B cell (primary cell): ENCODE data around the gene ARMC6. TPM values are rescaled to one million over a fixed set of nuclear protein-coding genes. Genes with fewer than 3 reads are reported as not detected.

Experiments
- ATAC-seq: fragments of 200-7000 bp; cut with Tn5 transposase; one replicate; pipeline ENCODE4 v1.10.0; 2021; ENCODE audit warnings: low read depth, mild to moderate bottlenecking, moderate number of reproducible peaks, moderate library complexity
- CTCF ChIA-PET: fragments of 350-600 bp; sonication (Branson Sonifier 250); formaldehyde crosslinking; loops from one replicate; lab custom pipeline; 2021; ENCODE audit warnings: antibody characterized with exemption, inconsistent platforms; lab: Charles Lee
- POLR2A ChIA-PET: fragments of 350-600 bp; sonication (Branson Sonifier 250); formaldehyde crosslinking; loops from one replicate; lab custom pipeline; 2021; ENCODE audit warnings: antibody characterized with exemption; lab: Charles Lee
- DNase-seq: peaks from one replicate; pipeline ENCODE4 v3.0.0; 2013
- H2AFZ ChIP-seq: 2 replicates; pipeline ENCODE4 v1.6.1; 2012; ENCODE audit warnings: mild to moderate bottlenecking, low read depth, low read length; ENCODE audit not compliant: insufficient read depth, poor library complexity, severe bottlenecking
- H3K27ac ChIP-seq, 2 donors: 1 replicate in 1 of 2; 2 replicates in 1 of 2; pipeline ENCODE4 v1.5.1; 2012 to 2013; ENCODE audit warnings: low read length in 2 of 2, mild to moderate bottlenecking in 2 of 2, moderate library complexity in 1 of 2
- H3K27me3 ChIP-seq, 4 experiments: fragments of 200-600 bp in 1 of 4; sonication (generic) in 1 of 4; replicated peaks in 1 of 4; 1 replicate in 2 of 4; 2 replicates in 2 of 4; pipeline versions ENCODE4 v1.6.1 to v1.7.0; 2013 to 2016; ENCODE audit warnings: low read length in 3 of 4, mild to moderate bottlenecking in 2 of 4, mixed read lengths in 1 of 4, moderate library complexity in 1 of 4; ENCODE audit not compliant: insufficient read depth in 4 of 4, control insufficient read depth in 3 of 4; ENCODE audit errors: control extremely low read depth in 1 of 4
- H3K36me3 ChIP-seq, 2 experiments: replicated peaks in 1 of 2; 1 replicate in 1 of 2; 2 replicates in 1 of 2; pipeline versions ENCODE4 v1.6.1 to v1.7.1; 2013; ENCODE audit warnings: low read length in 1 of 2; ENCODE audit not compliant: insufficient read depth in 2 of 2, control insufficient read depth in 1 of 2; ENCODE audit errors: control extremely low read depth in 1 of 2, extremely low read depth in 1 of 2
- H3K4me1 ChIP-seq, 2 donors: fragments of 200-600 bp in 1 of 2; sonication (generic) in 1 of 2; 1 replicate in 1 of 2; 2 replicates in 1 of 2; pipeline versions ENCODE4 v1.5.1 to v1.6.1; 2013 to 2017; ENCODE audit warnings: low read length in 2 of 2; ENCODE audit not compliant: control insufficient read depth in 2 of 2, insufficient read depth in 2 of 2
- H3K4me2 ChIP-seq: replicated peaks from 2 replicates; pipeline ENCODE3; 2012; ENCODE audit warnings: mild to moderate bottlenecking, low read depth, low read length; ENCODE audit not compliant: poor library complexity, severe bottlenecking
- H3K4me3 ChIP-seq, 5 experiments: fragments of 200-600 bp in 1 of 5; sonication (generic) in 1 of 5; 1 replicate in 3 of 5; 2 replicates in 2 of 5; pipeline versions ENCODE4 v1.5.1 to v1.7.0; 2011 to 2016; ENCODE audit warnings: low read length in 4 of 5, mild to moderate bottlenecking in 4 of 5, low read depth in 2 of 5, control low read depth in 1 of 5, moderate library complexity in 1 of 5; ENCODE audit not compliant: insufficient read depth in 1 of 5; ENCODE audit errors: control extremely low read depth in 1 of 5, extremely low read depth in 1 of 5
- H3K79me2 ChIP-seq: fragments of 200-600 bp; sonication (generic); one replicate; pipeline ENCODE4 v1.6.0; 2016; ENCODE audit warnings: low read length; ENCODE audit not compliant: control insufficient read depth, insufficient read depth
- H3K9ac ChIP-seq: fragments of 200-600 bp; sonication (generic); 2 replicates; pipeline ENCODE4 v1.6.1; 2017; ENCODE audit warnings: mild to moderate bottlenecking, low read length, moderate library complexity
- H3K9me3 ChIP-seq, 3 donors: one replicate each; pipeline versions ENCODE4 v1.6.1 to v1.7.1; 2013; ENCODE audit warnings: low read length in 2 of 3; ENCODE audit not compliant: control insufficient read depth in 2 of 3, insufficient read depth in 1 of 3; ENCODE audit errors: control extremely low read depth in 1 of 3
- H4K20me1 ChIP-seq: 2 replicates; pipeline ENCODE4 v1.6.0; 2012; ENCODE audit warnings: mild to moderate bottlenecking, low read length; ENCODE audit not compliant: insufficient read depth, control insufficient read depth, poor library complexity, severe bottlenecking
- H3K27ac Mint-ChIP-seq: one replicate; pipeline ENCODE4 v1.8.0; 2021; ENCODE audit warnings: mixed read lengths
- H3K27me3 Mint-ChIP-seq: one replicate; pipeline ENCODE4 v1.8.0; 2021; ENCODE audit warnings: mixed read lengths
- H3K4me1 Mint-ChIP-seq: one replicate; pipeline ENCODE4 v1.8.0; 2021; ENCODE audit warnings: mixed read lengths
- H3K4me3 Mint-ChIP-seq: one replicate; pipeline ENCODE4 v1.8.0; 2021; ENCODE audit warnings: mixed read lengths
- H3K9me3 Mint-ChIP-seq: one replicate; pipeline ENCODE4 v1.8.0; 2022; ENCODE audit warnings: mixed read lengths; ENCODE audit not compliant: insufficient read depth
- EZH2 ChIP-seq: IDR thresholded peaks from 2 replicates; pipeline ENCODE4 v1.6.1; 2012; ENCODE audit warnings: borderline replicate concordance, low read depth, mild to moderate bottlenecking, moderate library complexity, low read length; ENCODE audit not compliant: insufficient read depth, poor library complexity, severe bottlenecking
- WGBS: methylation state at CpG from one replicate; pipeline ENCODE4 v1.1.5; 2013; ENCODE audit warnings: missing lambda C conversion rate; ENCODE audit not compliant: insufficient coverage; 5-methylcytosine and 5-hydroxymethylcytosine counted together
- intact Hi-C: fragments of 100-400 bp; cut with micrococcal nuclease; formaldehyde crosslinking; loops from one replicate; pipeline ENCODE4 v1.10.0; 2022
- polyA plus RNA-seq: library from polyadenylated mRNA; depleted of rRNA; stranded (reverse); fragments of >200 nt; gene quantifications from 2 replicates; pipeline ENCODE4 v1.2.3, GENCODE V29; 2012
- total RNA-seq, 2 donors: library from RNA; stranded (reverse); fragments of 120-200 nt in 1 of 2; gene quantifications; 1 replicate in 1 of 2; 2 replicates in 1 of 2; pipeline versions ENCODE4 v1.2.3 to v1.2.4, GENCODE V29; 2013 to 2022
- TF ChIP-seq, protein P1 (sequence below): fragments of 200-600 bp; IDR thresholded peaks from one replicate; pipeline ENCODE4 v1.8.0; 2022; ENCODE audit warnings: antibody characterized with exemption, mild to moderate bottlenecking

The ARMC6 gene
- total and polyA plus RNA-seq, 2 donors (not counting 1 experiment from before 2014, with no cell fraction given), result 15.2 to 27.6 TPM

DNA sequence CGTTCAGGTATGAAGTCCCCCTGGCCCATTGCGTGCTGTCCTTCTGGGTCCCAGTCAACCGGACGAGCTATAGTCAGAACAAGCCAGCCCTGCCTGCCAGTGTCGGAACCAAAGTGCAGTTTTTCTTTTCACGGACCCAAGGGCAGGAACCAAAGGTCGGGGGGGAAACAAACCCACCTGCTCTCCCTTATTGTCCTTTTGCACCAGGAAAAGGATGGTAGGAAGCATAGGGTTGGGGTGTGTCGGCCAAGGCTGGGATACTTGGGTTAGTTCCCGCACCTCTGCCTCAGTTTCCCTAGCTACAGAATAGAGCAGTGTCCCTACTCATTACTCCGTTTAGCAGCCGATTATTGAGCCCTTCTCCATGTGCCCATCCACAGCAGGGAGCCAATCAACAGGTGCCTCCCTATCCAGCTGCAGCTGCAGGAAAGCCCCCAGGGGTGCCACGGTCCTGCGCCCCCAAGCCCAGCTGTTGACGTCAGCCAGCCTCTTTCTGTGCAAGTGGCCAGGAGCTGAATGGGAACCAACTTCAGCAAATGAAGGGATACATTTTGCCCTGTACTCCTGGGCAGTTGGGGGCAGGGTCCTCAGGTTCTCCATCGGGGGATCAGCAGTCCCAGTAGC is 21.0 kb downstream of the ARMC6 start:
- H3K4me3 ChIP-seq, result no peak overlapping the region
- no peak for DNase-seq

More for the DNA sequence above, 21.0 kb downstream of the ARMC6 start:
- H4K20me1 ChIP-seq, result no peaks in the 10 kb centered on the region
- Mint-ChIP-seq H3K27ac (no peak overlapping the region), H3K4me3 (no peak overlapping the region), H3K4me1 (no peaks in the 10 kb centered on the region), H3K9me3 (no peaks in the 10 kb centered on the region), H3K27me3 (no peaks in the 10 kb centered on the region)
- intact Hi-C loops, result loop anchor here (2.0 kb wide), 1 partner anchor 120 kb away; no protein-coding TSS in a partner anchor
- H3K27ac ChIP-seq, result no peak overlapping the region
- no peaks in the 10 kb centered on the region for H3K4me1 ChIP-seq
- no peaks in the 10 kb centered on the region for H3K9me3 ChIP-seq
- POLR2A ChIA-PET, result interaction anchor here (0.5 kb wide), 1 partner anchor 52 kb away, joined by 7 read pairs; no protein-coding TSS in a partner anchor
- H3K36me3 ChIP-seq, result peaks cover 0 to 60% of the 10 kb centered on the region in 2 experiments
- H2AFZ ChIP-seq, result no peak overlapping the region
- ATAC-seq, result no peak
- H3K9ac ChIP-seq, result no peak overlapping the region
- H3K4me2 ChIP-seq, result no peak overlapping the region
- CTCF ChIA-PET, result interaction anchor here (1.0 to 5.6 kb wide), 14 partner anchors 8 to 436 kb away, joined by 3 to 82 read pairs (median 8); partner anchors contain the start of gene SLC25A42
- H3K79me2 ChIP-seq, result peaks cover 18% of the 10 kb centered on the region
- no peaks in the 10 kb centered on the region for H3K27me3 ChIP-seq
- no peak for TF ChIP-seq EZH2
- TF ChIP-seq, protein P1, sequence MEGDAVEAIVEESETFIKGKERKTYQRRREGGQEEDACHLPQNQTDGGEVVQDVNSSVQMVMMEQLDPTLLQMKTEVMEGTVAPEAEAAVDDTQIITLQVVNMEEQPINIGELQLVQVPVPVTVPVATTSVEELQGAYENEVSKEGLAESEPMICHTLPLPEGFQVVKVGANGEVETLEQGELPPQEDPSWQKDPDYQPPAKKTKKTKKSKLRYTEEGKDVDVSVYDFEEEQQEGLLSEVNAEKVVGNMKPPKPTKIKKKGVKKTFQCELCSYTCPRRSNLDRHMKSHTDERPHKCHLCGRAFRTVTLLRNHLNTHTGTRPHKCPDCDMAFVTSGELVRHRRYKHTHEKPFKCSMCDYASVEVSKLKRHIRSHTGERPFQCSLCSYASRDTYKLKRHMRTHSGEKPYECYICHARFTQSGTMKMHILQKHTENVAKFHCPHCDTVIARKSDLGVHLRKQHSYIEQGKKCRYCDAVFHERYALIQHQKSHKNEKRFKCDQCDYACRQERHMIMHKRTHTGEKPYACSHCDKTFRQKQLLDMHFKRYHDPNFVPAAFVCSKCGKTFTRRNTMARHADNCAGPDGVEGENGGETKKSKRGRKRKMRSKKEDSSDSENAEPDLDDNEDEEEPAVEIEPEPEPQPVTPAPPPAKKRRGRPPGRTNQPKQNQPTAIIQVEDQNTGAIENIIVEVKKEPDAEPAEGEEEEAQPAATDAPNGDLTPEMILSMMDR, result no peak
- 94% methylated on average over 11 of the region's 15 CpGs for WGBS
